GM18951 (cell line): ENCODE data around the gene KCNK10.

ENCODE experiments used
- POLR2A ChIP-seq: IDR thresholded peaks from 4 replicates; pipeline ENCODE4 v1.6.1; 2011; ENCODE audit warnings: mild to moderate bottlenecking; ENCODE audit not compliant: insufficient read length, insufficient read depth; ENCODE audit errors: extremely low read depth
- in situ Hi-C: fragments of 300-500 bp; cut with MboI; formaldehyde crosslinking; loops from one replicate; pipeline ENCODE4 v1.12.0; 2022; ENCODE audit warnings: low sequenced_read_pairs, mixed read lengths, inconsistent platforms; ENCODE audit not compliant: unreplicated experiment

Gene KCNK10

DNA sequence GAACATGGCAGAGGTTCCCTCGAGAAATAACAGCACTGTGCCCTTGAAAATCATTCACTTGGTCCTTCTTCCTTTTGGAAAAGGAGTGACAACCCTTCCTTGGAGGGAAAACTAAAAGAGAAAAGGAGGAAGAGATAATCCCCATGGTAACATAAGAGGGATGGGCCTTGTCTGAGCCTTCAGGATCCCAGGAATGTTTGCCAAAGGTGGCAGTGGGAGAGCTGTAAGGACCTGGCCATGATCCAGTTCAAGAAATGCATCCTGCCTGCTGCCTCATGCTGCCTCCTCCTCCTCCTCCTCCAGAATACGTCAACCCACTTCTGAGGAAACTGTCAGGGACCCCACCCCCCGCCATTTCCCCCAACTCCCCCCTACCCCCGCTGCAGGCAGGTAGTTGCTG is 118.8 kb downstream of the KCNK10 start:
- no peak for TF ChIP-seq POLR2A
- in situ Hi-C loops, result no loop called here

DNA sequence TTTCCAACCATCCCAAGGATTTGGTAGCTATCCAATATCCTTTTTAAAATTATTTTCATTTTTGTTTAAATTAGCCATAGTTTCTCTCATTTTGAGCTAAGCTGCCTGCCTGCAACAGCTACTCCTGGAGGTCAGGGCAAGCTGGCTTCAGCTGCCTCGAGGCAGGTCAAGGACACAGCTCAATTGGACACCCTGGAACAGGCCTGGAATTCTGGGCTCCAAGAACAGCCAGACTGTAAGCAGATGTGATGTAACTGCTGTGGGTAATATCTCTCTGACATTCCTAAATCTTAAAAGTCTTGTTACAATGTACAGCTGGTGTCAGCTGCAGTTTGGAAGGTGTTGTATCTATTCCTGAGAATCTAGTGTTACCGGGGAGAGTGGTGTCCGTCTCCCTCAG is 119.8 kb downstream of the KCNK10 start:
- TF ChIP-seq POLR2A, result no peak
- in situ Hi-C loops, result no loop called here

- TF ChIP-seq POLR2A, result no peak
- in situ Hi-C loops, result no loop called here
Observed at GRCh38 chr14:88202286-88202685, 120.8 kb downstream of the KCNK10 start.

- in situ Hi-C loops, result no loop called here
- no peak for TF ChIP-seq POLR2A
Observed at GRCh38 chr14:88201851-88202250, 121.2 kb downstream of the KCNK10 start.

- in situ Hi-C loops, result no loop called here
- TF ChIP-seq POLR2A, result no peak
Observed at GRCh38 chr14:88199882-88200281, 123.2 kb downstream of the KCNK10 start.

GRCh38 chr14:88198446-88198845 is 124.6 kb downstream of the KCNK10 start:
- in situ Hi-C loops, result no loop called here
- TF ChIP-seq POLR2A, result no peak

DNA sequence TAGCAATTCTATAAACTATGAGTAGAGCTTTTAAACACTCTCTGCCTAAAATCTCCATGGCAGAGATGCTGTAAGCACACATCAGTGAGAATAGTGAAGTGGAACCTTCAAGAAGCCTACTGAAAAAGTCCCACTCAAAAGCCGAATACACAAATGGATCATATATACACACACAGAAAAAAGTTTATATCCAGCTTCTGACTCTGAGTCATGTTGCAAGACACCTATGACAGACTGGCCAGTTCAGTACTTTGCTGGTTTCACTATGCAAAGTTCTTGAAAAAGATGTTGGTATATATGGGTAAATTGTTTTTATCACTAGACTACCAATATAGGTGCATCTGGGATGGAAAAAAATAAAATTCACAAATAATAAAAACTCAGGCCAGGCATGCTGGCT is 126.1 kb downstream of the KCNK10 start:
- in situ Hi-C loops, result no loop called here
- TF ChIP-seq POLR2A, result no peak

GRCh38 chr14:88196116-88196890 is 126.8 kb downstream of the KCNK10 start:
- no peak for TF ChIP-seq POLR2A
- in situ Hi-C loops, result no loop called here

DNA sequence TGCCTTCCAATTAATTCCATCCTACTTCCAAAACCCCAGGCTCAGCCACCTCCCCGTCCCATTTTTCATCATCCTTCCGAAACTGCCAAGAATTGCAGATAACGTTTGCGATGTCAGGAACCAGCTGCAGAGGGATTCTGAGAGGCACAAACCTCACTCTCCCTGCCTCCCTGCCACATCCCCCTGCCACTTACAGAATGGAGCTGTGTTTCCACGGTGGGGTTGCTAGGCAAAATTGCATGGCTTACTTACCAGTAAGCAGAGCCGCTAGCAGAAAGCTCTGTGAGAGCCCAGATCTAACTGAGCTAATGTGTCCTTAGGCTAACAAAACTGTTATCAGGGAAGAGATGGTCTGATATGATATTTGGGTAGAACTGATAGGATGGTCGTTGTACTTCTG is 127.4 kb downstream of the KCNK10 start:
- in situ Hi-C loops, result no loop called here
- TF ChIP-seq POLR2A, result no peak

DNA sequence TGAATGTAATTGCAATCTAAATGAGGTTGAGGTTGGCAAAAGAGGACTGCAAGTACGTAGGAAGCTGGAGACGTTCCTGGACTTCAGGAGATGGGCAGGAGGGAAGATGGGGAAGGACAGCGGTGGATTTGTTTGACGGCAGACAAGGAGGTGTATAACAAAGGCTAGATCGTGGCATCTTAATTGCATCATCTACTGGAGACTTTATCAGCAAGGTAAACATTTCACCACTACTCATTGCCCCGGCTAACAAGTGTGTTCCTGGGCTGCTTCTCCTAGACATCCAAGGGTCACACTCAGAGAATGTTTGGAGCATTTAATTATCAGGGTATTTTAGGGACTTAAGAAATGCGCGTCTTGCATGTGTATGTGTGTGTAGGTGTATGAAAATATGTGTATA is 128.5 kb downstream of the KCNK10 start:
- in situ Hi-C loops, result no loop called here
- TF ChIP-seq POLR2A, result no peak

DNA sequence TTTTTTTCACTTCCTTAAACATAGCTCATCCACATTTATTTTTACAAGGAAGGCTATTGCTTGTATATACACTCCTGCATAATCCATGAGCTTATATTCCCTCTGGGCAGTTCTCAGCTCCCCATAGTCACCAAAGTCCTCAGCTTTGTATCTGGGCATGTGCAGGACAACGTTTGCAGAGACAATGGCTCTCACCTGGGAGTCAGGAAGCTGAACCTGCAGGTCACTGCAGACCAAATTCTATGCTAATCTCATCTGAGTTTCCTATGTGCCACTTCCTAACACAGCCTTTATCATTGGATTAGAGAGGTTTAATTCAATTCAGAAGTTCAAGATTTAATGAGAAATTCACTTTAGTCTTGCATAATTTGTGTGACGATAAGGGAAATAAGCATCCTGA is 131.5 kb downstream of the KCNK10 start:
- no peak for TF ChIP-seq POLR2A
- in situ Hi-C loops, result no loop called here

- in situ Hi-C loops, result no loop called here
- no peak for TF ChIP-seq POLR2A
Observed at GRCh38 chr14:88189417-88190191, 133.5 kb downstream of the KCNK10 start.

DNA sequence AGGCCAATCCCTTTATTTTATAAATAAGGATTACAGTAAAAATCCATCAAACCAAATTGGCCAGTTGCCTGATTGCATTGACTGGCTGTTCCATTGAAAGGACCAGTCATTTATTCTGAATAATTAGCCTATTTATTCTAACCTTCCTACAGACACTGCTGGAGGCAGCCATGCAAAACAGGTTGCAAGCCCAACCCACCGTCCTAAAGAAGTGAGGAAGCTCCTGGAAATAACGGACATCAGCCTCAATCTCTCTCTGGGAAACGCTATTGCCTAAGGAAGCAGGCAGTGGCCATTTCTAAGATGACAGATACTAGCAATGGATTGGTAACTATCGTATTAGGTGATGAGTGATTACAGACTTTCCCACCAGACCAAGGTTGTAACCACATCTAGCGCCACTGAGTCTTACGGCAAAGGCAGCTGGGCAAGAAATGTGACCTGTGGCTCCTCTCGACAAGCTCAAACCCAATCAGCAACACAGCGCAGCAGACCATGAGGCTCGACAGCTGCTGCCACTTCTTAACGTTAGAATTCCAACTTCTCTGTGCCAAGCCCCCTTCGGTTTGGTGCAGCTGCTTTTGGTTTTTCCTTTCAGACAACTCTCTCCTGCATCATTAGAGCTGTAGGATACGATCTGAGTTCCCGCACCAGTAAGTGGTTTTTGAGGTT is 134.2 kb downstream of the KCNK10 start:
- TF ChIP-seq POLR2A, result no peak
- in situ Hi-C loops, result no loop called here
